HEK293T (cell line): ENCODE results near the gene L2HGDH.

ENCODE experiments used
- ARNT ChIP-seq: fragments of 450-650 bp; IDR thresholded peaks from 2 replicates; pipeline ENCODE4 v1.6.1; 2017; ENCODE audit warnings: mild to moderate bottlenecking
- BHLHE40 ChIP-seq: fragments of 450-650 bp; IDR thresholded peaks from 2 replicates; pipeline ENCODE4 v1.6.1; 2016; ENCODE audit warnings: mild to moderate bottlenecking, moderate library complexity, borderline replicate concordance
- CTBP1 ChIP-seq: fragments of 450-650 bp; IDR thresholded peaks from 2 replicates; pipeline ENCODE4 v1.6.1; 2016; ENCODE audit warnings: borderline replicate concordance
- FOXK2 ChIP-seq: fragments of 450-650 bp; IDR thresholded peaks from 2 replicates; pipeline ENCODE4 v1.6.1; 2016; ENCODE audit warnings: mild to moderate bottlenecking
- L3MBTL2 ChIP-seq: fragments of 450-650 bp; conservative IDR thresholded peaks from 2 replicates; pipeline ENCODE4 v1.6.1; 2016; ENCODE audit warnings: mild to moderate bottlenecking
- PKNOX1 ChIP-seq: fragments of 450-650 bp; IDR thresholded peaks from 2 replicates; pipeline ENCODE4 v1.6.1; 2016
- SP1 ChIP-seq: fragments of 450-650 bp; IDR thresholded peaks from 2 replicates; pipeline ENCODE4 v1.6.1; 2017
- SUZ12 ChIP-seq: fragments of 450-650 bp; IDR thresholded peaks from 2 replicates; pipeline ENCODE4 v1.6.1; 2016; ENCODE audit warnings: mild to moderate bottlenecking
- TARDBP ChIP-seq: fragments of 450-650 bp; IDR thresholded peaks from 2 replicates; pipeline ENCODE4 v1.6.1; 2016
- ZNF384 ChIP-seq: fragments of 450-650 bp; IDR thresholded peaks from 2 replicates; pipeline ENCODE4 v1.6.1; 2016

DNA sequence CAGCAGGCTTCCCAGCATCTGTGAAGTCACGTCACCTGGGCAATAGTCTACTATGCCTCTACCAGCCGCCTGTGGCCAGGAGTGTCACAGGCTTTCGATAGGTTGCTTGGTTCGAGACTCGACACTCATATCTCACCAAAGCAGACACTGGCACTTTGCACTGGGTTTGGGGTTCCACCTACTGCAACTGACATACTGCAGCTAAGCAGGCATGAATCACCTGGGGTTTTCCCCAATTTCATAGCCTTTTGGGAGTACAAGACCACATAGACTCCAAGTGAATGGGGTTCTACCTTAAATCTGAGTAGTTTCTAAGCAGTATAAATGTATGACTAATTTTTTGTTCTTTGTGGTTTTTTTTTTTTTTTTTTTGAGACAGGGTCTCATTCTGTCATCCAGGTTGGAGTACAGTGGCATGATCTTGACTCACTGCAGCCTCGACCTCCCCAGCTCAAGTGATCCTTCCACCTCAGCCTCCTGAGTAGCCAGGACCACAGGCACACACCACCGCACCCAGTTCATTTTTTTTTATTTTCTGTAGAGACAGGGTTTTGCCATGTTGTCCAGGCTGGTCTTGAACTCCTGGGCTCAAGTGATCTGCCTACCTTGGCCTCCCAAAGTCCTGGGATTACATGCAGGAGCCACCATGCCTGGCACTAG is 32.2 kb upstream of the L2HGDH start:
- TF ChIP-seq BHLHE40 (no peak), PKNOX1 (no peak), SUZ12 (no peak), ARNT (no peak), ZNF384 (no peak), CTBP1 (no peak), FOXK2 (no peak), L3MBTL2 (no peak), SP1 (no peak), TARDBP (no peak)
